ENCODE measurements around the gene LRRC61.
"Not testable (repeated sequence)": the region's sequence is repeated elsewhere in the genome, so short reads cannot be mapped to it uniquely, and the experiment has no call there.

The LRRC61 gene

GRCh38 chr7:150385884-150386283, 62.7 kb downstream of the LRRC61 start:
- DNase-seq: not testable (repeated sequence)
